Stimulated activated naive B cell treated with anti-CD40 and anti-IgM and Interleukin-4, amounts not matched to agents 10 μg/mL and 1 μg/mL and 100 μg/mL, for 72 hours (primary cell): ENCODE measurements around the gene PAK3.
A peak's percentile ranks its signal among the peaks of the same experiment; 100 is the strongest.

Source experiments
- ATAC-seq, 2 donors: fragments of 150-1000 bp; cut with Tn5 transposase; replicated peaks; 2 replicates each; pipeline ENCODE4 v1.10.0; 2021; ENCODE audit warnings: moderate library complexity in 1 of 2
- DNase-seq: peaks from one replicate; pipeline ENCODE4 v3.0.0; 2021
- H3K27ac Mint-ChIP-seq: one replicate; pipeline ENCODE4 v1.8.0; 2022; ENCODE audit warnings: mild to moderate bottlenecking, mixed read lengths
- H3K27me3 Mint-ChIP-seq, 2 donors: one replicate each; pipeline ENCODE4 v1.8.0; 2022; ENCODE audit warnings: mixed read lengths in 2 of 2
- H3K36me3 Mint-ChIP-seq, 2 donors: one replicate each; pipeline ENCODE4 v1.8.0; 2022; ENCODE audit warnings: mixed read lengths in 2 of 2, mild to moderate bottlenecking in 1 of 2
- H3K4me1 Mint-ChIP-seq, 2 donors: one replicate each; pipeline ENCODE4 v1.8.0; 2022; ENCODE audit warnings: mixed read lengths in 2 of 2, mild to moderate bottlenecking in 1 of 2
- H3K4me3 Mint-ChIP-seq, 2 donors: one replicate each; pipeline ENCODE4 v1.8.0; 2022; ENCODE audit warnings: mild to moderate bottlenecking in 2 of 2, mixed read lengths in 2 of 2, moderate library complexity in 1 of 2
- H3K9me3 Mint-ChIP-seq, 2 donors: one replicate each; pipeline ENCODE4 v1.8.0; 2022; ENCODE audit warnings: mixed read lengths in 2 of 2, mild to moderate bottlenecking in 1 of 2

Gene PAK3

DNA sequence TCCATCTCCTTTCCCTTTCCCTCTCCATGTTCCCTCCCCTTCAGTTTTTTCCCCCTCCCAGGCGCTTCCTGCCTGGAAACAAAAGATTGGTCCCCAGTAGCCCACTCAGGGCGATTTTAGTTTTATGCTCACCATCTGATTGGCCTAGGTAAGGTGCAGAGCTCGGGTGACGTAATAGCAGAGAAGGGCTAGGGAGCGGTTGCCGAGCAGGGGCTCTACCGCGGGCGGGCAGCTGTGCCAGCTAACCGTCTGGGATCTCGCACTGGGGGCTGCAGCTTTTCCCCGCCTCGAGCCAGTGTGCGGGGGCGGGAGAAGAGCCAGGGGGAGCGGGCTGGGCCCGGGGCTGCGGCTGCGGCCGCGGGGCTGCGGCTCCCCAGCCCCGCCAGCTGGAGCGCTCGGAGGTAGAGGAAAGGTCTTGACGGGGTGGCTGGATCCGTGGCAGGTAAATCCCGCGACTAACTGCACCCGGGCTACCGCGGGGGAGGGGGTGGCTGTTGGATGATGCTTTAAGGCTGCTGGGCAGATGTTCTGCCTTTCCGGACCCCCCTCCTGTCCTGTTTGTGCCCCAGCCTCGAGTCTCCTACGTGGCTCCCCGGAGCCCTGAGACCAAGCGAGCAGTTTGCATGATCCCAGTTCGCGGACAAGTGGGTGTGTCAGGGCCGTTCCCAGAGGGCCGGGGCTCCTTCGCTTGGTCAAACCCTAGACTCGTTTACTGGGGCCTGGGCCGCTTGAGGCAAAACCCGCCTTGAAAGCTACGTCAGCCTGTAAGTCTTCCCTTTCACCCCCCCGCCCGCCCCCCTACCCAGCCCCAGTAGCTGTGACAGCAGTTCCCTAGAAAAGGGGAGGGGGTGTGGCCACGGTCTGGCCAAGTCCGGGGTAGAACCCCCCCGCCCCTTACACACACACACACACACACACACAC lies at the start of gene PAK3:
PAK3 (plus strand) TSS at position 218 of the 922 bp plus-strand sequence. CDS start 26,913 bp downstream, outside the sequence.
- no peak for DNase-seq
- Mint-ChIP-seq H3K36me3 (no peaks in the 10 kb centered on the region), H3K4me1 (peaks cover 11 to 14% of the 10 kb centered on the region in 2 donors), H3K27ac (no peak within 1 kb of the TSS), H3K27me3 (peaks cover 29 to 52% of the 10 kb centered on the region in 2 donors), H3K9me3 (no peaks in the 10 kb centered on the region), H3K4me3 (peak within 1 kb of the TSS; percentile 66 to 80)
- ATAC-seq, result peak; percentile 50 to 56

DNA sequence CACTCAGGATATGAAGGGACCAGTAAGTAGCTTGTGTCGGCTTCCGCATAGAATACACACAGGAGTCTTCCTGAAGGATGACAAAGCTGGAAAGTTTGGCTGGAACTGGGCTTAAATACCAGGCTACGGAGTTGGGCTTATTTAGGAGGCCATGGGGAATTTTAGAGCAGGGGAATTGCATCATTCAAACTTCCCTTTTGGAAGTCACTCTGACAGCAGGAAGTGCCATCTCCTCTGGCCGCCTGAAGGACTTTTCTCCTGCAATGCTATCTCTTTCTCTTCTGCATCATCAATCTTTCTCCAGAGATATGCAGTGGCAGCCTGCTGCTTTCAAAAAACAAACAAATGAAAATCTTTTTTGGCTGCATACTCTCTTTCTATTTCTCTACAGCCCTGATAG lies 48.4 kb upstream of the PAK3 start:
- DNase-seq (no peak), ATAC-seq (no peak)
- H3K4me1 Mint-ChIP-seq, result no peaks in the 10 kb centered on the region
- no peak overlapping the region for H3K4me3 Mint-ChIP-seq
- peaks cover 0 to 1% of the 10 kb centered on the region in 2 donors for H3K9me3 Mint-ChIP-seq
- H3K27me3 Mint-ChIP-seq, result no peaks in the 10 kb centered on the region
- no peaks in the 10 kb centered on the region for H3K36me3 Mint-ChIP-seq
- H3K27ac Mint-ChIP-seq, result no peak overlapping the region

DNA sequence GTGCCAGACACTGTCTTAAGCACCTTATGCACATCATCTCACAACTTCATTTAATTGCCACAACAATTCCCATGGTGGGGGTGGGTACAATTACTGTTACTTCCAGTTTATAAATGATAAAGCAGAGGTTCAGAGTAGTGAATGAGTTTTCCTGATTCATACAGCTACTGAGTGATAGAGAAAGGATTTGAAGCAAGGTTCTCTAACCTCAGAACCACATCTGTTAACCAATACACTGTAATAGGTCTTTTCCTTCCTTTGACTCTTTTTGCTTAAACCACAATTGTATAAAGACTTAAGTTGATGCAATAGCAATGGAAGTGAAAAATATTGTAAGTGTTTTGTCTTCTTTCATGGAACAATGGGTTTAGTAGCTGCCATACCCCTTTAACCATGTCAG lies 43.5 kb upstream of the PAK3 start:
- Mint-ChIP-seq H3K4me3 (no peak overlapping the region), H3K27me3 (peaks cover 0 to 4% of the 10 kb centered on the region in 2 donors), H3K9me3 (no peaks in the 10 kb centered on the region), H3K36me3 (no peaks in the 10 kb centered on the region), H3K27ac (no peak overlapping the region), H3K4me1 (no peaks in the 10 kb centered on the region)
- DNase-seq, result no peak
- no peak for ATAC-seq

DNA sequence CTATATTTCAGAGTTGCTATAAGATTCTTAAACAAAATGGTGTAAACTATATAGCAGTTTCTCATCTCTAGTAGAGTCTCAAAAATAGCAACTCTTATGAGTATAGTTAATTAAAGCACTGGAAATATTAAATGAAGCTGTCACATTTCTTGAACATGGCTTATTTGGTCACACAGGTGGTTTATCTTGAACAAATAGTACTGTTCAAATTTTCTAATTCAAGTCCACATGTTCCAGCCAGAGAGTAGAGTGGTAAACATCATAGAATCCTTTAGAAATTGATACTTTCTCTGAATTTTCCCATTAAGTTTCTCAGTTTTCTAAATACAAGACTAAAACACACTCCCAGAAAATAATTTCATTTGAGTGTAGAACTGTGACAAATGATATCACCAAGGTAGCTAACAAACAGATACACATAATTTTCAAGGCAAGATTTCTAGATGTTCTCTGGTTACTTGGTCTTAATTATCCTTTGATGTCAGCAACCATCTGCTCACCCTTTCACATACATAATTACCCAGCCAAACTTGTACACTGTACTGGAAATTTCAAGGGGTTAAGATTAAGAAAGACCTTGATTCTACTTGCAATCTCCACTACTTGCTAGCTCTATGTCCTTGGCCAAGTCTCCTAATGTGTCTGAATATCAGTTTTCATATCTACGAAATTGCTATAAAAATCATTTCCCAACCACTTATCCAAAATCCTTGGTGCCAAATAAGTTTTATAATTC lies 24.3 kb upstream of the PAK3 start:
- no peaks in the 10 kb centered on the region for H3K36me3 Mint-ChIP-seq
- ATAC-seq (no peak), DNase-seq (no peak)
- peaks cover 1 to 4% of the 10 kb centered on the region in 2 donors for H3K9me3 Mint-ChIP-seq
- no peaks in the 10 kb centered on the region for H3K4me1 Mint-ChIP-seq
- no peak overlapping the region for H3K27ac Mint-ChIP-seq
- H3K4me3 Mint-ChIP-seq, result no peak overlapping the region
- no peaks in the 10 kb centered on the region for H3K27me3 Mint-ChIP-seq

DNA sequence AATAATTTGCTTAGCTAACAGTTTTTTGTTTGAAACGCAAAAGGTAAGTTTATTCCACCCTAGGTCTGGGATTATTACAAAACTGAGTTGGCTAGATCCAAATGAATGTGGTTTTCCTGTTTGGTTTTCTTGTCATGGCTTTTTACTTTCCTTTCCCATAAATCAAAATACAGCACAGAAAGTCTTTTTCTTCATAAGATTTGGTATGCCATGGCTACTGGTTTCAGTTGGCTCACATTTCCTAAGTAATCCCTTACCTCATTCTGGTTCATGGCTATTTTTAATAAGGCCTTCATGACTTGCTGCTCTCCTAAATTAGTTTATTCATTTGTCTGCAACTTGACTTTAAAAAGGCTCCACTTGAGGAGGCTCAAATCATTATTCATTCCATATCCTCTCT lies 12.9 kb upstream of the PAK3 start:
- Mint-ChIP-seq H3K36me3 (no peaks in the 10 kb centered on the region), H3K27me3 (peaks cover 5 to 18% of the 10 kb centered on the region in 2 donors), H3K4me1 (no peaks in the 10 kb centered on the region), H3K9me3 (no peaks in the 10 kb centered on the region), H3K4me3 (no peak overlapping the region), H3K27ac (no peak overlapping the region)
- ATAC-seq (no peak), DNase-seq (no peak)

DNA sequence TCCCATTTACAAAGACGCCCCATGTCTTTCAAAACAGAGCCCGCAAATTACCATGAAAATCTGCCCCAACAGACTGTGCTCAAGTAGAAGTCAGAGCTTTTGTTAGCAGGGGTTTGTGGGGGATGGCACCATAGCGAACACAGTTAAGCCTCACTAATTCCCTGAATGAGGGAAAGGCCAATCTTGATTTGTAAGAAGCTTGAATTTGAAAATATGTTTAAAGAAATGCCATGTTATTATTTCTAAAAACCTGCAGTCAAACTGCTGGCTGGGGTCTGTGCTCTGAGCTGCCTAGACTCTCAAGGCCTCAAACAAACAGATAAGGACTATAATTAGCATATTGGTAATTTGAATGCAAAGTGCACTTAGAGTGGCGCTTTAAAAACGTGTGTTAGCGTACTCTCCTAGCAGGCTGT lies 9.4 kb upstream of the PAK3 start:
- Mint-ChIP-seq H3K4me3 (no peak overlapping the region), H3K27me3 (peaks cover 5 to 27% of the 10 kb centered on the region in 2 donors), H3K4me1 (no peaks in the 10 kb centered on the region), H3K36me3 (no peaks in the 10 kb centered on the region), H3K9me3 (no peaks in the 10 kb centered on the region), H3K27ac (no peak overlapping the region)
- DNase-seq (no peak), ATAC-seq (no peak)

DNA sequence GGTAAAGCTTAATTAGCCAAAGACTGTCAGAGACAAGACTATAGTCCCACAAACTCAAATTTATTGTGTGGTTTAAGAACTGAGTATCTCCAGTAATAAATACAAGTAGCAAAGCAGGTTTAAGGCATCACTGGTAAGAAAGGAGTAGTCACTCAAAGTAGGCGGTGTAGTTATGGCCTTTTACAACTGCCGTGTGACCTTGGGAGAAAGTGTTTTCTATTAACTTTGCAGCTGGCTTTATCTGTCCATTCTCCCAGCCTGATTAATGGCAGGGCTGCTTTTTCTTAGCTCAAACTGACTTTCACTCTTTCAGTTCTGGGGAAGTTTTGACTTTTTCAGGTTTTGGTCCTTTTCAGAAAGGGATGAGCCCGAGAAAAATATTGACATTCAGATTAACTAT lies 7.4 kb upstream of the PAK3 start:
- no peak overlapping the region for H3K4me3 Mint-ChIP-seq
- no peak overlapping the region for H3K27ac Mint-ChIP-seq
- peaks cover 5 to 28% of the 10 kb centered on the region in 2 donors for H3K27me3 Mint-ChIP-seq
- H3K9me3 Mint-ChIP-seq, result no peaks in the 10 kb centered on the region
- H3K36me3 Mint-ChIP-seq, result no peaks in the 10 kb centered on the region
- no peak for ATAC-seq
- no peak for DNase-seq
- H3K4me1 Mint-ChIP-seq, result no peaks in the 10 kb centered on the region

DNA sequence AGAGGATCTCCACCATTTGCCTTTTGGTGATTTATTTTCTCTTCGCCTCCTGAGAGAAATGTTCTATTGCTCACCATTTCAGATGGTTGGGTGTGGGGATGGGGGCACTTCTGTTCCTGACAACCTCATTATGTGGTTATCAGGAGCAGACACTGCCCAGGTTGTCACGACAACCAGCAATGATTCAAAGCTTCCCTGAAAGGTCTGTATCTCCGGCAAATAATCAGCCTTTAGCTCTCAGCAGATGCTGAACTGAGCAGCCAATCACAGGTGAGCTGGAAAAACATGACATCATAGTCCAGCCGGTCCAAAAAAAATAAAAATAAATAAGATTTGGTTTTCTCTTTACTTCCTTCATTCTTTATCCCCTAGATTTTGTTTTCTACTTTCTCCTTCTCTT lies 5.5 kb upstream of the PAK3 start:
- no peak for DNase-seq

DNA sequence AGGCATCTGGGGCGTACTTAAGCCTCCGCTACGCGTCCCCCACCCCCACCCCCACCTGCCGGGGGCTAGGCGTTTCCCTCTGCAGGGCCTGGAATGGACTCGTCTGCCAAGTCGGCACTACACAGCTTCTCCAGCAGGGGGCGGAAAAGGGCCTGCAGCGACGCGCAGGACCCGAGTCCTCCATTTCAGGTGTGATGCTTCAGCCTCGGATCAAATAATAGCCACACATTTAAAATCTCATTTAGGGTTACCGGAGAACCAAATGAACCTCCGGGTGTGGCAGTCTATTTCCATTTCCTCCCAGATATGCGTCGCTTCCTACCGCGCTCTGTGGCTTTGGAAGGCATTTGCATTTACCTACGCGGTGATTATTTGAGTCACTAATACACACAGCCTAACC lies 2.9 kb downstream of the PAK3 start:
- Mint-ChIP-seq H3K27ac (no peak overlapping the region), H3K36me3 (no peaks in the 10 kb centered on the region)

More for the DNA sequence above, 5.5 kb upstream of the PAK3 start:
- no peaks in the 10 kb centered on the region for H3K36me3 Mint-ChIP-seq
- H3K27ac Mint-ChIP-seq, result no peak overlapping the region
- peaks cover 6 to 31% of the 10 kb centered on the region in 2 donors for H3K27me3 Mint-ChIP-seq
- ATAC-seq, result no peak
- H3K9me3 Mint-ChIP-seq, result no peaks in the 10 kb centered on the region
- H3K4me1 Mint-ChIP-seq, result peaks cover under 1% of the 10 kb centered on the region in 2 donors
- no peak overlapping the region for H3K4me3 Mint-ChIP-seq

DNA sequence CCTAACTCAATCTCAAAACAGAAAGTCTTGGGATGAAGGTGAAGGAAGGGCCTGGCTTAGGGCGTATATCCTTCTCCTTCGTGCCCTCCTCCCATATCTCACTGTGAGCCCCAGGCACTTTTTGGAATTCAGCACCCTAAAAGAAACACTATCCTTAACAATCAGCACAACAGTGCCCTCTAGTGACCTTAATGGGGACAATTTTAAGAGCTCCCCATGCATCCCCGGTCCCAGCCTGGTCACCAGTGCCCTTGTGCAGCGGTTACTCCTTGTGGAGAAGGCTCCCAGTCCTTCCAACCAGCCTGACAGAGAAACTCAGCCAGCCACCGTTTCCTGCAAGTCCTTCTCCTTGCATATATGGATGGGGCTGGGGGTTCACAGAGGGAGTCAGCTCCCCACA lies 4.2 kb downstream of the PAK3 start:
- Mint-ChIP-seq H3K4me3 (no peak overlapping the region), H3K27me3 (peaks cover 29 to 42% of the 10 kb centered on the region in 2 donors), H3K27ac (no peak overlapping the region), H3K9me3 (no peaks in the 10 kb centered on the region), H3K36me3 (no peaks in the 10 kb centered on the region), H3K4me1 (peaks cover 11 to 14% of the 10 kb centered on the region in 2 donors)
- DNase-seq (no peak), ATAC-seq (peak; percentile 54 to 64)

More for the DNA sequence above, 2.9 kb downstream of the PAK3 start:
- peak; percentile 75 for ATAC-seq
- no peak overlapping the region for H3K4me3 Mint-ChIP-seq
- peaks cover 29 to 48% of the 10 kb centered on the region in 2 donors for H3K27me3 Mint-ChIP-seq
- peak; percentile 36 for DNase-seq
- H3K4me1 Mint-ChIP-seq, result peaks cover 11 to 14% of the 10 kb centered on the region in 2 donors
- no peaks in the 10 kb centered on the region for H3K9me3 Mint-ChIP-seq

DNA sequence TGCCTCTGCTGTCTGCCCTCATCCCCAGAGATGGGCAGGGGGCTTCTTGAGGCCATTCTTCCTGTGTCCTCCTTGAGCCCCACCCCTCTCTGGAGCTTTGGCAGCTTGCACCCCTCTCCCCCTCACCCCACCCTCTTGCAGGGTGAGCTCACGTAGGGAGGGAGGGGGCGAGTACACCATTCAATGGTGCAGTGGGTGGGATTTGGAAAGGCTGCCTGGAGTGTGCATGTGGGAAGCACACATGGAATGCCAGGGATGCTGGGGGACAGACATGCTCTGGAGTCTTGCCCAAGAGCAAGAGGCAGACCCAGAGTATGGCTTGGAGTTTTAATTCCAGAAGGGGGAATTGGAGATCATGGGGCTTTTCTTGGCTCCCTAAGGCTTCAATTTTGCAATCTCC lies 5.6 kb downstream of the PAK3 start:
- DNase-seq (no peak), ATAC-seq (no peak)
- Mint-ChIP-seq H3K4me3 (no peak overlapping the region), H3K9me3 (no peaks in the 10 kb centered on the region), H3K4me1 (peaks cover 7% of the 10 kb centered on the region in 2 donors), H3K27me3 (peaks cover 21 to 33% of the 10 kb centered on the region in 2 donors), H3K27ac (no peak overlapping the region), H3K36me3 (no peaks in the 10 kb centered on the region)

DNA sequence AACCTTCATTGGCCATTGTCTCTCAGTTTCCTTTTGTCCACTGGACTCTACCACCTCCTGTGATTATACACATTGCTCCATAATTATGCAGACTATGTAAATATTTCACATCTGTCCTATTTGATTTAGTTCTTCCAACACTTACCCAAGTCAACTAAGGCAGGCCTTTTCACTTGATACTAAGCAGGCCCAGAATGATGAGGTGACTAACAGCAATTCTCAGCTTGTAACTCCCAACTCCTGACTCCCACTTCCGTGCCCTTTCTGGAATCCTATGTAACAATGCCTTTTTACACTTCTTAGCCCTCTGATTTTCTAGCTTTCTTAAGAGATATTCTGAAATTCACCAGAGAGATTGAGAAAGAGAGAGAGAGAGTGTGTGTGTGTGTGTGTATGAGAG lies 6.6 kb downstream of the PAK3 start:
- Mint-ChIP-seq H3K4me3 (no peak overlapping the region), H3K4me1 (peaks cover 7% of the 10 kb centered on the region in 2 donors), H3K27ac (no peak overlapping the region), H3K27me3 (peaks cover 17 to 24% of the 10 kb centered on the region in 2 donors), H3K36me3 (no peaks in the 10 kb centered on the region), H3K9me3 (no peaks in the 10 kb centered on the region)
- DNase-seq (no peak), ATAC-seq (no peak)

DNA sequence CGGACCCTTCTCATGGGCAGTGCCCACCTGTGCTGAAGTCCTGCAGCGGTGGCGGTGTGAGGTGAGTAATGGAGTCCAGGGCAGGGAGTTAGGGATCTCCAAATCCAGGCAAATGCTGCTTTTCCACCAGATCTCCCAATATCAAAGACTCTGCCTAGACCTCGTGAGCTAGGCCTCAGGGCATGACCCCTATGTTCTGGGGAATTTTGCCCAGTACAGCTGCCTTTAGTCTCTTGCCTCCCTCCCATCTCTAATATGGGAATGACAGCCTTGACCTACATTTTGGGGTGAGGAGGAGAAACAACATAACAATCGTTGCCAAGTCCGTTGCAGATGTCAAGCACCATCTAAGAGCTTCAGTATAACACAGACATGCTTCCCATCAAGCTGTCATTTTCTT lies 7.3 kb downstream of the PAK3 start:
- Mint-ChIP-seq H3K4me1 (peaks cover 4 to 7% of the 10 kb centered on the region in 2 donors), H3K4me3 (no peak overlapping the region), H3K36me3 (no peaks in the 10 kb centered on the region), H3K9me3 (no peaks in the 10 kb centered on the region), H3K27me3 (peaks cover 10 to 18% of the 10 kb centered on the region in 2 donors), H3K27ac (no peak overlapping the region)
- DNase-seq, result no peak
- no peak for ATAC-seq

DNA sequence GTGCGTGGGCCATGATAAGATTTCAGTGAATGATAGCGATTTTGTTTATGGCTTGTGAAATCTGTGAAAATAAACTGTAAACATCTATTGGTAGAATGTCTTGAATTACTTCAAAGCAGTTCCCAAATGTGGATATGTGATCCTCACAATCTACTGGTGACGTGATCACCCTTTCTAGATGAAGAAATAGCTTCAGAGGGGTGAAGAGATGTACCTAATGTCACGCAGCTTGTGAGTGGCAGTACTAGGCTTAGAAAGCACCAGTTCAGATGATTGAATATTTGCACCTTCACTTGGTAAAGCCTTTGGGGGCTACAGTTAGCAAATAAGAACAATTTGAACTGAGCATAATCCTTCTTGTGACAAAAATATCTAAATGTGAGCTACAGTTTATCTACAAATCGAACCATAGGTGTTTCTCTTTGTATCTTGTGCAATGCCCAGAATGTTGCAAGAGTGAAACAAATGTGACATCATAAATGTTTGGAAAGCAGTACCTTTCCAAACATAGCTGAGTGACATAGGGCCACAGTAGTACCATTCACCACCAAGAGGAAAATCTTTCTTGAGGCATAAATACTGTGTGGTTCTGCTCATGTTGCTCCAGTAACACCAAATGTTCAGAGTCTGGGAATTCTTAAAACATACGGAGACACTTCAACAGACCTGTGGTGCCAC lies 14.2 kb downstream of the PAK3 start:
- DNase-seq, result no peak
- Mint-ChIP-seq H3K27ac (no peak overlapping the region), H3K4me3 (no peak overlapping the region), H3K27me3 (no peaks in the 10 kb centered on the region), H3K9me3 (no peaks in the 10 kb centered on the region), H3K4me1 (peaks cover 0 to 5% of the 10 kb centered on the region in 2 donors), H3K36me3 (no peaks in the 10 kb centered on the region)
- ATAC-seq, result no peak
